Calu3 (cell line): ENCODE data around the gene PAPPA2. TPM values are rescaled to one million over a fixed set of nuclear protein-coding genes. Genes with fewer than 3 reads are reported as not detected.

Experiments used
- BruUV-seq: library from RNA; stranded (reverse); fragments of 400-500 nt; replicated peaks from 2 replicates; lab custom pipeline; 2021; lab: Mats Ljungman, UMichigan
- CTCF ChIA-PET: fragments of 300-600 bp; sonication (Branson Sonifier 250); formaldehyde crosslinking; loops from one replicate; lab custom pipeline; 2022; ENCODE audit warnings: antibody characterized with exemption; lab: Charles Lee
- DNase-seq: peaks from one replicate; pipeline ENCODE4 v3.0.0; 2022
- H3K27ac Mint-ChIP-seq: one replicate; pipeline ENCODE4 v1.8.0; 2022; ENCODE audit warnings: mixed read lengths; ENCODE audit not compliant: unreplicated experiment
- H3K27me3 Mint-ChIP-seq: one replicate; pipeline ENCODE4 v1.8.0; 2022; ENCODE audit warnings: mixed read lengths; ENCODE audit not compliant: unreplicated experiment
- H3K36me3 Mint-ChIP-seq: one replicate; pipeline ENCODE4 v1.8.0; 2022; ENCODE audit warnings: mild to moderate bottlenecking, moderate library complexity, mixed read lengths; ENCODE audit not compliant: insufficient read depth, unreplicated experiment
- H3K4me1 Mint-ChIP-seq: one replicate; pipeline ENCODE4 v1.8.0; 2022; ENCODE audit warnings: mild to moderate bottlenecking, low read depth, mixed read lengths; ENCODE audit not compliant: unreplicated experiment
- H3K4me3 Mint-ChIP-seq: one replicate; pipeline ENCODE4 v1.8.0; 2022; ENCODE audit warnings: mild to moderate bottlenecking, low read depth, moderate library complexity, mixed read lengths; ENCODE audit not compliant: unreplicated experiment
- H3K9me3 Mint-ChIP-seq: one replicate; pipeline ENCODE4 v1.8.0; 2022; ENCODE audit warnings: low read depth, mixed read lengths; ENCODE audit not compliant: unreplicated experiment
- intact Hi-C: fragments of 100-400 bp; cut with micrococcal nuclease; formaldehyde crosslinking; loops from one replicate; pipeline ENCODE4 v1.10.0; 2022; ENCODE audit not compliant: unreplicated experiment
- total RNA-seq: library from RNA; stranded (reverse); gene quantifications from 2 replicates; pipeline ENCODE4 v1.2.3, GENCODE V29; 2022
- TF ChIP-seq, protein P1 (sequence below): fragments of 200-600 bp; IDR thresholded peaks from one replicate; pipeline ENCODE4 v1.8.0; 2022; ENCODE audit warnings: antibody characterized with exemption; ENCODE audit not compliant: unreplicated experiment

PAPPA2 gene
- total RNA-seq, 1 experiment from 2014 or later = 0.14 TPM

DNA sequence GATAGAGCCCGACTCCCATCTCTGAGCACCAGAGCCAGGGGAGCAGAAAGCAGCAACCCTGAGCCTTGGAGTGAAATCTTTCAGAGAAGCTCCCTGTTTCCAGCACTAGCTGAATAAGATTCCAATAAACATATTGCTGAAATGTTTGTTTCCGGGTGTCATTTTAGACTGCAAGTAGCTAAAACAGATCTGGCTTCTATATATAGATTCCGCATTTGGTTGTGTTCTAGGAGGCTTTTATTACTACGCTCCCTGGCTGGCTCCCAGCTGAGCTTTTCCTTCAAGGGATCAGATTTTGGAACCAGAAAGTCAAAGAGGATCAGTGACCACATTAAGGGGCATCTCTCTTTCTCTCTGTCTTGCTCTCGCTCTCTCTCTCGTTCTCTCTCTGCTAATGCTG, 88.2 kb downstream of the PAPPA2 start:
- Mint-ChIP-seq H3K27me3 (peaks cover 90% of the 10 kb centered on the region), H3K9me3 (no peaks in the 10 kb centered on the region)
- intact Hi-C loops = no loop called here

DNA sequence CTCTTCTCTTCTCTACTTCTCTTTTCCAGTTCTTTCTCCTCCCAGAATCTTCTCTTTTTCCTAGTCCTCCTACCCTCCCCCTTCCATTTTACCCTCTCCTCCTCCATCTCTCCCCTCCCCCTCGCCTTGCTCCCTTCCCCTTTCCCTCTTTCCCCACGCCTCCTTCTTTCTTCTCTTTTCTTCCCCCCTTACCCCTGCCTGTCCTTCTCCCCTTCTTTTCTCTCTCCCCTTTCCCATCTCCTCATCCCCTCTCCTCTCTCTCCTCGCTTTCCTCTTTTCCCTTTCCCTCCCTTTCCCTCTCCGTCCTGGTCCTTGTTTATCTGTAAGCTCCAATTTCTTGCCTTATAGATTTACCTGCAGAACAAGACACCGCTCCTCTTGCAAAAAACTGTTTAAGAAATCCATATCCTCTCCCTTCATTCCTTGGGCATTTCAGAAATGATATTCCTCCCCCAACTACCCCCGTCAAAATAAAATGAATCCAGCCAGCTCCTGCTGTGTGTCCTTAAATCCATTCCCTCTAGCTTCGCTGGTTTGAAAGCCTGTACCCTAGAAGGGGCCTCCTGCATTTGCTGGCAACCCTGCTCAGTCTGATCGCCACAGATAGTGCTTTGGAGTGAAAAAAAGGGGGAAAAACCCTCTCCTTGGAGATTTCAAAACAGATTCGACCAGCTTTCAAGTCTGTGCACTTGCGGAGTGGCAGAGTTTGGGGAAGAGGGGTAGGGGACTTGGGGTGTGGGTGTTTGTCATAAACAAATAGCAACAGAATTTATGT, 89.4 kb downstream of the PAPPA2 start:
- no TSS peak for BruUV-seq
- H3K4me3 Mint-ChIP-seq = no peak overlapping the region
- CTCF ChIA-PET = interaction anchor here (0.8 kb wide), 1 partner anchor 1684 kb away, joined by 9 read pairs; no protein-coding TSS in a partner anchor

More for the DNA sequence above, 88.2 kb downstream of the PAPPA2 start:
- Mint-ChIP-seq H3K27ac (no peak overlapping the region), H3K36me3 (no peaks in the 10 kb centered on the region), H3K4me3 (no peak overlapping the region), H3K4me1 (no peaks in the 10 kb centered on the region)
- TF ChIP-seq, protein P1, sequence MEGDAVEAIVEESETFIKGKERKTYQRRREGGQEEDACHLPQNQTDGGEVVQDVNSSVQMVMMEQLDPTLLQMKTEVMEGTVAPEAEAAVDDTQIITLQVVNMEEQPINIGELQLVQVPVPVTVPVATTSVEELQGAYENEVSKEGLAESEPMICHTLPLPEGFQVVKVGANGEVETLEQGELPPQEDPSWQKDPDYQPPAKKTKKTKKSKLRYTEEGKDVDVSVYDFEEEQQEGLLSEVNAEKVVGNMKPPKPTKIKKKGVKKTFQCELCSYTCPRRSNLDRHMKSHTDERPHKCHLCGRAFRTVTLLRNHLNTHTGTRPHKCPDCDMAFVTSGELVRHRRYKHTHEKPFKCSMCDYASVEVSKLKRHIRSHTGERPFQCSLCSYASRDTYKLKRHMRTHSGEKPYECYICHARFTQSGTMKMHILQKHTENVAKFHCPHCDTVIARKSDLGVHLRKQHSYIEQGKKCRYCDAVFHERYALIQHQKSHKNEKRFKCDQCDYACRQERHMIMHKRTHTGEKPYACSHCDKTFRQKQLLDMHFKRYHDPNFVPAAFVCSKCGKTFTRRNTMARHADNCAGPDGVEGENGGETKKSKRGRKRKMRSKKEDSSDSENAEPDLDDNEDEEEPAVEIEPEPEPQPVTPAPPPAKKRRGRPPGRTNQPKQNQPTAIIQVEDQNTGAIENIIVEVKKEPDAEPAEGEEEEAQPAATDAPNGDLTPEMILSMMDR = no peak
- CTCF ChIA-PET = no interaction called here
- no TSS peak for BruUV-seq
- DNase-seq = no peak

DNA sequence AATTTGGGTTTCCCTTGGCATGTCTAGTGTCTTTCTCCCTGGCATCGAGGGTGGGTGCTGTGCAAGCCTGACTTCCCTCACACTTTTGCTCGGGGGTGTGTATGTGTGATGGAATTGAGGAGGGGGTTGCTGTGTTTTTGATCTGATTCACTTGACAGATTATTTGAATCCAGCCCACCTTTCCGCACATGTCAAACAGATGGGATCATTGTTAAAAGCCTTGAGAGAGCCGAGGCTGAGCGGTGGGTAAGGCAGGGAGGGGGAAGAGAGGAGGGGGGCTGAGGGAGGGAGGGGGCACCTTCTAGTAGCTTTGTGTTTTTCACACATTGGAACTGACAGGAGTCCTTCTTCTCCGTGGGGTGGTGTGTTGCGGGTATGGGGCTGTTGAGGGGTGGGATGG, 90.0 kb downstream of the PAPPA2 start:
- H3K9me3 Mint-ChIP-seq = no peaks in the 10 kb centered on the region
- TF ChIP-seq, protein P1 = no peak
- H3K27ac Mint-ChIP-seq = no peak overlapping the region
- no peak for DNase-seq
- CTCF ChIA-PET = interaction anchor here (0.8 to 0.9 kb wide), 2 partner anchors 136 to 1683 kb away, joined by 4 to 9 read pairs; no protein-coding TSS in a partner anchor
- no TSS peak for BruUV-seq
- intact Hi-C loops = no loop called here
- no peaks in the 10 kb centered on the region for H3K36me3 Mint-ChIP-seq
- H3K4me3 Mint-ChIP-seq = no peak overlapping the region
- H3K4me1 Mint-ChIP-seq = no peaks in the 10 kb centered on the region
- H3K27me3 Mint-ChIP-seq = peaks cover 89% of the 10 kb centered on the region

More for the DNA sequence above, 89.4 kb downstream of the PAPPA2 start:
- Mint-ChIP-seq H3K9me3 (no peaks in the 10 kb centered on the region), H3K36me3 (no peaks in the 10 kb centered on the region), H3K27me3 (peaks cover 95% of the 10 kb centered on the region), H3K4me1 (no peaks in the 10 kb centered on the region), H3K27ac (no peak overlapping the region)
- TF ChIP-seq, protein P1 = no peak
- intact Hi-C loops = no loop called here
- no peak for DNase-seq

DNA sequence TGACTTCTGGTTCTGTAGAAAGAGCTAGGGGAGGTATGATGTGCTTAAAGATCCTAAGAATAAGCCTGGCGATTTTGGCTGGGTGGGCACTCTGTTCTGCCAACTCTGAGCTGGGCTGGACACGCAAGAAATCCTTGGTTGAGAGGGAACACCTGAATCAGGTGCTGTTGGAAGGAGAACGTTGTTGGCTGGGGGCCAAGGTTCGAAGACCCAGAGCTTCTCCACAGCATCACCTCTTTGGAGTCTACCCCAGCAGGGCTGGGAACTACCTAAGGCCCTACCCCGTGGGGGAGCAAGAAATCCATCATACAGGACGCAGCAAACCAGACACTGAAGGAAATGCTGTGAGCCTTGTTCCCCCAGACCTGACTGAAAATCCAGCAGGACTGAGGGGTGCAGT, 93.3 kb downstream of the PAPPA2 start:
- H3K27me3 Mint-ChIP-seq = peaks cover 79% of the 10 kb centered on the region
- CTCF ChIA-PET = no interaction called here
- intact Hi-C loops = no loop called here

More for the DNA sequence above, 93.3 kb downstream of the PAPPA2 start:
- Mint-ChIP-seq H3K9me3 (no peaks in the 10 kb centered on the region), H3K4me3 (no peak overlapping the region), H3K27ac (no peak overlapping the region), H3K4me1 (no peaks in the 10 kb centered on the region), H3K36me3 (no peaks in the 10 kb centered on the region)
- no peak for DNase-seq
- TF ChIP-seq, protein P1 = no peak
- BruUV-seq = no TSS peak
